Neutrophil (primary cell): ENCODE data around the gene PMVK.

Experiments
- H3K27ac ChIP-seq: fragments of 200-600 bp; sonication (generic); 2 replicates; pipeline ENCODE4 v1.5.1; 2016; ENCODE audit warnings: mild to moderate bottlenecking, moderate library complexity
- H3K27me3 ChIP-seq: fragments of 200-600 bp; sonication (generic); 2 replicates; pipeline ENCODE4 v1.6.0; 2016; ENCODE audit warnings: mild to moderate bottlenecking
- H3K36me3 ChIP-seq: fragments of 200-600 bp; sonication (generic); 2 replicates; pipeline ENCODE4 v1.5.1; 2017
- H3K4me1 ChIP-seq, 2 experiments: fragments of 200-600 bp in 1 of 2; sonication (generic) in 1 of 2; 1 replicate in 1 of 2; 2 replicates in 1 of 2; pipeline versions ENCODE4 v1.5.1 to v1.6.1; 2013 to 2016; ENCODE audit warnings: low read depth in 1 of 2, low read length in 1 of 2, mild to moderate bottlenecking in 1 of 2, moderate library complexity in 1 of 2; ENCODE audit not compliant: control insufficient read depth in 1 of 2, insufficient read depth in 1 of 2
- H3K4me3 ChIP-seq, 2 experiments: fragments of 200-600 bp in 1 of 2; sonication (generic) in 1 of 2; 1 replicate in 1 of 2; 2 replicates in 1 of 2; pipeline ENCODE4 v1.5.1; 2013 to 2016; ENCODE audit warnings: low read depth in 1 of 2, low read length in 1 of 2, mild to moderate bottlenecking in 1 of 2, moderate library complexity in 1 of 2
- H3K9me3 ChIP-seq: fragments of 200-600 bp; sonication (generic); 2 replicates; pipeline ENCODE4 v1.5.1; 2016
- TF ChIP-seq, protein P1 (sequence below): fragments of 200-600 bp; sonication (generic); IDR thresholded peaks from 2 replicates; pipeline ENCODE4 v1.5.1; 2016; ENCODE audit warnings: antibody characterized with exemption

Gene PMVK

DNA sequence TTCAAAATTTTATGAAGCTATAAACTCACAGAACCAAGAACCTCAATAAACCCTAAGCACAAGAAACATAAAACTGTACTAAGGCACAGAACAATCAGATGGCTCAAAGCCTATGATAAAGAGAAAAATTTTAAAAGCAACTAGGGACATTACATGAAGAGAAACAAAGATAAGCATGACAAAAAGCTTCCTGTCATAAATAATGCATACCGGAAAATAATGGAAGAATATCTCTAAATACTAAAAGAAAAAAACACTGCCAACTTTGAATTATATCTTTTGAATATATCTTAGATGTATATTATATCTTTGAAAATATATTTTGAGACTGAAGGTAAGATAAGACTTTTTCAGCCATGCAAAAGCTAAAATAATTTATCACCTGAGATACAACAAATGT is 45.1 kb downstream of the PMVK start:
- H3K4me3 ChIP-seq, result no peak overlapping the region
- no peaks in the 10 kb centered on the region for H3K4me1 ChIP-seq
- no peak overlapping the region for H3K27ac ChIP-seq
- H3K36me3 ChIP-seq, result no peaks in the 10 kb centered on the region
- H3K9me3 ChIP-seq, result no peaks in the 10 kb centered on the region
- TF ChIP-seq, protein P1, sequence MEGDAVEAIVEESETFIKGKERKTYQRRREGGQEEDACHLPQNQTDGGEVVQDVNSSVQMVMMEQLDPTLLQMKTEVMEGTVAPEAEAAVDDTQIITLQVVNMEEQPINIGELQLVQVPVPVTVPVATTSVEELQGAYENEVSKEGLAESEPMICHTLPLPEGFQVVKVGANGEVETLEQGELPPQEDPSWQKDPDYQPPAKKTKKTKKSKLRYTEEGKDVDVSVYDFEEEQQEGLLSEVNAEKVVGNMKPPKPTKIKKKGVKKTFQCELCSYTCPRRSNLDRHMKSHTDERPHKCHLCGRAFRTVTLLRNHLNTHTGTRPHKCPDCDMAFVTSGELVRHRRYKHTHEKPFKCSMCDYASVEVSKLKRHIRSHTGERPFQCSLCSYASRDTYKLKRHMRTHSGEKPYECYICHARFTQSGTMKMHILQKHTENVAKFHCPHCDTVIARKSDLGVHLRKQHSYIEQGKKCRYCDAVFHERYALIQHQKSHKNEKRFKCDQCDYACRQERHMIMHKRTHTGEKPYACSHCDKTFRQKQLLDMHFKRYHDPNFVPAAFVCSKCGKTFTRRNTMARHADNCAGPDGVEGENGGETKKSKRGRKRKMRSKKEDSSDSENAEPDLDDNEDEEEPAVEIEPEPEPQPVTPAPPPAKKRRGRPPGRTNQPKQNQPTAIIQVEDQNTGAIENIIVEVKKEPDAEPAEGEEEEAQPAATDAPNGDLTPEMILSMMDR, result no peak
- H3K27me3 ChIP-seq, result no peaks in the 10 kb centered on the region

DNA sequence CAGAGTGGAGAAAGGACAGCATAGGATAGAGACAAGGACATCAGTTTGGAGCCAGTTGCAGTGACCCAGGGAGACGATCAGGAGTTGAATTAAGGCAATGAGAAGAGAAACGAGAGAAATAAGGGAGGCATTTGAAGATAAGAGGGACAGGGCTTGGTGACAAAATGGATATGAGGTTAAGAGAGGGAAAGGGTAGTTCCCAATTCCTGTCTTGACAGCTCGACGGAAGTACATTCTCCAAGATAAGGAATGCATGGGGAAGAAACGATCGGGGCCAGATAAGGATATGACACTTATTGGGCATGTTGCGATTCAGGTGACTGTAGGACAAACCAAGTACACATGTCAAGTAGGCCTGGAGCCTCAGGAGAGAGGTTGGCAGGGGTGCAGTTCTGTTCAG is 47.8 kb downstream of the PMVK start:
- Histone ChIP-seq H3K27me3 (peaks cover 17% of the 10 kb centered on the region), H3K4me1 (no peaks in the 10 kb centered on the region), H3K9me3 (no peaks in the 10 kb centered on the region), H3K27ac (no peak overlapping the region), H3K4me3 (no peak overlapping the region), H3K36me3 (no peaks in the 10 kb centered on the region)
- TF ChIP-seq, protein P1, result no peak

DNA sequence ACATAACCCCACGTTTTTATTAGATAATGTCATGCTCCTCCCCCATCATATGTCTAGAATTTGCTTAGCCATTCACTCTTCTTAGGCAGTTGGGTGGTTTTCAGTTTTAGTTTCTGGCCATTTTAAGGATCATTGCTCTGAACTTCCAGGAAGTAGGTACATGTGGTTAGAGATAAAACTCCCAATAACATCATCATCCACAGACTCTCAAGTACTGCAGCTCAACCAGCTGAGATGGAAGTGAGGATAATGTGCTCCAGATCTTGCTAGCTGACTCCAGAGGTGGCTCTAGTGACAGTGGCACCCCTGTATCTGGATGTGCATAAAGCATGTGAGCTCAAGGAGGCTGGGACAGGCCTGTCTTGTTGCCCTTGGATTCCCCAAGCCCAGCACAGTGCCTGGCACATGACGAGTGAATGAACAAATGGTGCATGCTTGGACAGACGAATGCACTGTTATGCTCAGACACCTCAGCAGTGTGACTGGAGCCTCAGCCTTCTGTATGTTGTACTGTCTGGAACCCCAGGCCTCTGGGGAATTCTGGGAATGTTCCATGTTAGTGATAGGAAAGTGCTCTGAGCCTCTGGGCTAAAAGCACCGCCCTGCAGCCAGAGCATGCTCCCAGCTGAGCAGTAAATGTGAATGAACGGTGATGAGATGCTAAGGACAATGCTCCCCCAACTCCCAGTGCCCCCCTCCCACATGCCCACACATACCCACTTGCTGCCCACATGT is 50.1 kb downstream of the PMVK start:
- Histone ChIP-seq H3K36me3 (no peaks in the 10 kb centered on the region), H3K27me3 (peaks cover 21% of the 10 kb centered on the region), H3K4me3 (no peak overlapping the region), H3K9me3 (no peaks in the 10 kb centered on the region), H3K4me1 (no peaks in the 10 kb centered on the region), H3K27ac (no peak overlapping the region)
- TF ChIP-seq, protein P1, result no peak

DNA sequence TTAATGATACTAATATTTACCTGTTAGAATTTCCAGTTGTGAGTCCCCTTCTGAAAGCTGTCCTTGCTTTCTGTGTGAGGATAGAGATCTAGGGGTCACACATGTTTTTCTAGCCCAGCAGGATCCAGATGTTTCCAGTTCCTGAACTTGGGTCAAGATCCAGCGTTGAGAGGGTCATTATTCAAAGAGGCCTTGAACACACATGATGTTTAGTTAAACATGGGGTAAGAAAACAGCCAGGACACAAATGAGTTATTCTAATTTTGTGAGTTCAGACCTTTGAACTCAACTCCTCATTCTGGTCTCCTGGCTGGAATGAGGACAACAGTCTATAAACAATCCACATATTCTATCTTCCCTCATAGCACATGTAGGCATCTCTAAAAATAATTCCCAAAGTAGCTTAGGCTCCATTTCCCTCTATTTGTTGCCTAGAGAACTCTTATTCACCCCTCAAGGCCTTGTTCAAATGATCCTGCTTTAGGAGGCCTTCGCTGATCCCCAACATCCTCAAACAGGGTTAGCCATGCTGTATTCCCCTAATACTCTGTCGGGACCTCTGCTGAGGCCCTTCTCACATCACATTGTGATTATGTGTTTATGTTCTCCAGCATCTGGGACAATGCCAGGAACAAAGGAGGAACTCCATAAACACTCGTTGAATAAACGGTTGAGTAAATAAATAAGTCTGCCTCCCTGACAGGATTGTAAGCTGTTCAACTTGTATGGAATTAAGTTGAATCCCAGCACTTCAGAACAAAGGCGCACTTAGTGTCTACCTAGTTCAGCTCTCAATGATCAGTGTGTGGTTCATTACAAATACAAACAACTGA is 51.4 kb downstream of the PMVK start:
- TF ChIP-seq, protein P1, result no peak
- no peak overlapping the region for H3K27ac ChIP-seq
- H3K27me3 ChIP-seq, result peaks cover 21% of the 10 kb centered on the region
- no peaks in the 10 kb centered on the region for H3K9me3 ChIP-seq
- no peaks in the 10 kb centered on the region for H3K4me1 ChIP-seq
- no peak overlapping the region for H3K4me3 ChIP-seq
- H3K36me3 ChIP-seq, result no peaks in the 10 kb centered on the region

DNA sequence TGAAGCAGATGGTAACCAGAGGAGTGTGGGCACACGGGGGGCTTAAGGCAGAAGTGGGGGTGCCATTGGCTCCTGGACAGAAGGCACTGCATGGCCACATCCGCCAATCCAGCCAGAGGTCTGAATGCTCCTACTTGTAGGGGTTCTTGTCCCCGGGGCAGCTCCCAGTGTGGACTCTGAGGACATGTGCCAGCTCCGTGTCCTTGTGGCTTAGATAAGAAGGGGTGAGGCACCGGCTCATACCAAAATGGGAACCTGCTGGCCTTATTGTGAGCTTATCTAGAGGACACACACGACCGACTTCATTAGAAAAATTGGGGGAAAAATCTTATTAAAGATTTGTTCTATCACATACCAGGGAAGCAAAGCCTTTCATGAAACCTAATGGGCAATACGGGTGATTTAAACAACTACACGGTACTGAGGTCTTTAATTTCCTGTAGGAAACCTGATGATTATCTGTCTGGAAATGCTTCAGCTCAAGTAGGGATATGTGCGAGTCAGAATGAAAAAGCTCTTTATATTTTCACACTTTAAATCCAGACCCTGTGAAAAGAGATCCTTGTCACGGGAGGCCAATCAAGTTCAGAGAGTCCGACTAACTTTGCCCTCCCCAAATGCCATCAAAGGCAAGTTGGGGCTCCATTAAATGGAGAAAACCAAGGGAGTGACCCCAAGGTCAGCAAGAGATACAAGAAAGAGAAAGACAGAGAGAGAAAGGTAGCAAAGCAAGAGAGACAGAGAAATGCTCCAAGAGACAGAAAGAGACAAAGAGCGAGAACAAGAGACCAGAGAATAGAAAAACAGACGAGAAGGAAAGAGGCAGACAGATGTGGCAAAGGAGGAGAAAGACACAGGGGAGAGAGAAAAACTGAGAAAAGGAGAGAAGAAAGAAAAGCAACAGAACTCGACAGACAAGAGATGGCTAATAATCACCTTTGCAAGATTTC is 52.3 kb downstream of the PMVK start:
- H3K9me3 ChIP-seq, result no peaks in the 10 kb centered on the region
- TF ChIP-seq, protein P1, result no peak
- no peak overlapping the region for H3K4me3 ChIP-seq
- H3K4me1 ChIP-seq, result no peaks in the 10 kb centered on the region
- H3K27me3 ChIP-seq, result peaks cover 21% of the 10 kb centered on the region
- no peaks in the 10 kb centered on the region for H3K36me3 ChIP-seq
- no peak overlapping the region for H3K27ac ChIP-seq
